Neural progenitor cell (in vitro differentiated cells): ENCODE measurements around the gene MRPL23. TPM values are rescaled to one million over a fixed set of nuclear protein-coding genes. Genes with fewer than 3 reads are reported as not detected.

Experiments used
- DNase-seq: peaks from one replicate; pipeline ENCODE4 v3.0.0-alpha.2; 2016; ENCODE audit warnings: low spot score
- H2AFZ ChIP-seq: fragments of 200-600 bp; sonication (generic); replicated peaks from 2 replicates; pipeline ENCODE4 v1.6.1; 2016; ENCODE audit warnings: antibody characterized with exemption
- H3F3A ChIP-seq: fragments of 200-600 bp; sonication (generic); 2 replicates; pipeline ENCODE4 v1.6.1; 2016; ENCODE audit warnings: antibody characterized with exemption, low read depth
- H3K27ac ChIP-seq: fragments of 200-600 bp; sonication (generic); 2 replicates; pipeline ENCODE4 v1.5.1; 2016; ENCODE audit warnings: mild to moderate bottlenecking
- H3K27me3 ChIP-seq: fragments of 200-600 bp; sonication (generic); 2 replicates; pipeline ENCODE4 v1.6.1; 2016; ENCODE audit warnings: mild to moderate bottlenecking, moderate library complexity
- H3K36me3 ChIP-seq: fragments of 200-600 bp; sonication (generic); 2 replicates; pipeline ENCODE4 v1.5.1; 2016
- H3K4me1 ChIP-seq: fragments of 200-600 bp; sonication (generic); 2 replicates; pipeline ENCODE4 v1.6.1; 2016; ENCODE audit warnings: mixed run types
- H3K4me2 ChIP-seq: fragments of 200-600 bp; sonication (generic); 2 replicates; pipeline ENCODE4 v1.6.1; 2016
- H3K4me3 ChIP-seq: fragments of 200-600 bp; sonication (generic); 2 replicates; pipeline ENCODE4 v1.5.1; 2016
- H3K79me2 ChIP-seq: fragments of 200-600 bp; sonication (generic); 2 replicates; pipeline ENCODE4 v1.6.1; 2016; ENCODE audit warnings: low read depth
- H3K9ac ChIP-seq: fragments of 200-600 bp; sonication (generic); 2 replicates; pipeline ENCODE4 v1.6.1; 2016
- H3K9me3 ChIP-seq: fragments of 200-600 bp; sonication (generic); 2 replicates; pipeline ENCODE4 v1.5.1; 2016; ENCODE audit warnings: low read depth
- H4K20me1 ChIP-seq: fragments of 200-600 bp; sonication (generic); 2 replicates; pipeline ENCODE4 v1.6.1; 2016; ENCODE audit warnings: low read depth
- H3K27ac Mint-ChIP-seq: 3 replicates; pipeline ENCODE4 v1.8.0; 2021; ENCODE audit warnings: mixed read lengths
- H3K27me3 Mint-ChIP-seq: 2 replicates; pipeline ENCODE4 v1.8.0; 2022; ENCODE audit warnings: low read depth, mild to moderate bottlenecking, inconsistent platforms, moderate library complexity, mixed read lengths; ENCODE audit not compliant: insufficient read depth
- H3K36me3 Mint-ChIP-seq: 3 replicates; pipeline ENCODE4 v1.8.0; 2021; ENCODE audit warnings: mixed read lengths
- H3K4me1 Mint-ChIP-seq: 3 replicates; pipeline ENCODE4 v1.8.0; 2021; ENCODE audit warnings: mixed read lengths
- H3K4me3 Mint-ChIP-seq: 3 replicates; pipeline ENCODE4 v1.8.0; 2021; ENCODE audit warnings: mild to moderate bottlenecking, moderate library complexity, mixed read lengths
- H3K9me3 Mint-ChIP-seq: 3 replicates; pipeline ENCODE4 v1.8.0; 2020; ENCODE audit warnings: mixed read lengths
- CTCF ChIP-seq: fragments of 200-600 bp; sonication (generic); IDR thresholded peaks from 2 replicates; pipeline ENCODE4 v1.5.1; 2017; ENCODE audit warnings: antibody characterized with exemption, mild to moderate bottlenecking
- EZH2 ChIP-seq: fragments of 200-600 bp; sonication (generic); IDR thresholded peaks from 2 replicates; pipeline ENCODE4 v1.6.1; 2017; ENCODE audit warnings: antibody characterized with exemption, mild to moderate bottlenecking, moderate library complexity
- EZH2phosphoT487 ChIP-seq: fragments of 200-600 bp; sonication (generic); IDR thresholded peaks from 2 replicates; pipeline ENCODE4 v1.6.1; 2017; ENCODE audit warnings: antibody characterized with exemption
- total RNA-seq: library from RNA; depleted of rRNA; stranded (reverse); fragments of >200 nt; gene quantifications from 2 replicates; pipeline ENCODE4 v1.2.3, GENCODE V29; 2015; ENCODE audit warnings: low replicate concordance

Gene MRPL23
- total RNA-seq, 1 donor from 2014 or later: 43.2 TPM

- Mint-ChIP-seq H3K27me3 (peaks cover 3% of the 10 kb centered on the region), H3K4me1 (no peaks in the 10 kb centered on the region), H3K4me3 (no peak overlapping the region), H3K36me3 (no peaks in the 10 kb centered on the region), H3K27ac (no peak overlapping the region), H3K9me3 (no peaks in the 10 kb centered on the region)
- Histone ChIP-seq H3K27ac (no peak overlapping the region), H3K27me3 (no peaks in the 10 kb centered on the region), H3K79me2 (no peaks in the 10 kb centered on the region), H3K4me2 (no peak overlapping the region), H3K36me3 (no peaks in the 10 kb centered on the region), H3K9me3 (no peaks in the 10 kb centered on the region), H3K4me3 (no peak overlapping the region), H3K4me1 (no peaks in the 10 kb centered on the region), H2AFZ (no peak overlapping the region), H3K9ac (no peak overlapping the region), H3F3A (peaks cover 6% of the 10 kb centered on the region), H4K20me1 (no peaks in the 10 kb centered on the region)
- TF ChIP-seq EZH2phosphoT487 (no peak), EZH2 (no peak), CTCF (no peak)
- no peak for DNase-seq
Observed at GRCh38 chr11:1947592-1948237, 583 bp downstream of the MRPL23 start.

- H3K4me3 ChIP-seq: no peak overlapping the region
- no peaks in the 10 kb centered on the region for H3K27me3 Mint-ChIP-seq
- H3K4me3 Mint-ChIP-seq: no peak overlapping the region
- H3K4me1 ChIP-seq: no peaks in the 10 kb centered on the region
- H3K36me3 Mint-ChIP-seq: no peaks in the 10 kb centered on the region
- no peak overlapping the region for H3K27ac Mint-ChIP-seq
- no peak overlapping the region for H3K9ac ChIP-seq
- DNase-seq: no peak
- H3K79me2 ChIP-seq: no peaks in the 10 kb centered on the region
- no peaks in the 10 kb centered on the region for H4K20me1 ChIP-seq
- no peak overlapping the region for H2AFZ ChIP-seq
- H3K27me3 ChIP-seq: no peaks in the 10 kb centered on the region
- H3F3A ChIP-seq: peaks cover 6% of the 10 kb centered on the region
- H3K9me3 Mint-ChIP-seq: no peaks in the 10 kb centered on the region
- H3K4me1 Mint-ChIP-seq: no peaks in the 10 kb centered on the region
- no peak overlapping the region for H3K4me2 ChIP-seq
- H3K9me3 ChIP-seq: no peaks in the 10 kb centered on the region
- H3K27ac ChIP-seq: no peak overlapping the region
- TF ChIP-seq CTCF (no peak), EZH2phosphoT487 (no peak), EZH2 (no peak)
- no peaks in the 10 kb centered on the region for H3K36me3 ChIP-seq
Observed at GRCh38 chr11:1948389-1948788, 1.3 kb downstream of the MRPL23 start.

- no peak overlapping the region for H3K9ac ChIP-seq
- no peaks in the 10 kb centered on the region for H4K20me1 ChIP-seq
- Mint-ChIP-seq H3K4me3 (no peak overlapping the region), H3K27me3 (no peaks in the 10 kb centered on the region), H3K4me1 (no peaks in the 10 kb centered on the region), H3K36me3 (no peaks in the 10 kb centered on the region), H3K27ac (no peak overlapping the region), H3K9me3 (no peaks in the 10 kb centered on the region)
- H2AFZ ChIP-seq: no peak overlapping the region
- H3K27me3 ChIP-seq: no peaks in the 10 kb centered on the region
- no peaks in the 10 kb centered on the region for H3F3A ChIP-seq
- no peaks in the 10 kb centered on the region for H3K36me3 ChIP-seq
- TF ChIP-seq EZH2phosphoT487 (no peak), EZH2 (no peak), CTCF (no peak)
- no peaks in the 10 kb centered on the region for H3K9me3 ChIP-seq
- no peak overlapping the region for H3K4me3 ChIP-seq
- H3K4me1 ChIP-seq: no peaks in the 10 kb centered on the region
- no peaks in the 10 kb centered on the region for H3K79me2 ChIP-seq
- no peak overlapping the region for H3K4me2 ChIP-seq
- H3K27ac ChIP-seq: no peak overlapping the region
- no peak for DNase-seq
Observed at GRCh38 chr11:1949302-1949701, 2.2 kb downstream of the MRPL23 start.
